Activated T-cell treated with anti-CD3 and anti-CD28 coated beads, Interleukin-2, amount 50 U/mL, for 48 hours (primary cell): Measurements from ENCODE around the gene NAV2.
"Not testable (repeated sequence)": the region's sequence is repeated elsewhere in the genome, so short reads cannot be mapped to it uniquely, and the experiment has no call there.

Experiments
- DNase-seq, 2 experiments: peaks; one replicate each; pipeline ENCODE4 v3.0.0-alpha.2; 2020

The NAV2 gene

GRCh38 chr11:20075627-20076026 is 363.0 kb downstream of the NAV2 start:
- no peak for DNase-seq

GRCh38 chr11:20078846-20079245 is 366.2 kb downstream of the NAV2 start:
- DNase-seq: no peak

- no peak for DNase-seq
Observed at GRCh38 chr11:20080032-20080685, 367.5 kb downstream of the NAV2 start.

GRCh38 chr11:20081336-20081735 is 368.7 kb downstream of the NAV2 start:
- no peak for DNase-seq

GRCh38 chr11:20083877-20084276 is 371.2 kb downstream of the NAV2 start:
- not testable (repeated sequence) for DNase-seq

GRCh38 chr11:20084921-20085814 is 372.5 kb downstream of the NAV2 start:
- no peak for DNase-seq

- DNase-seq: no peak
Observed at GRCh38 chr11:20085918-20086317, 373.3 kb downstream of the NAV2 start.

GRCh38 chr11:20087118-20087521 is 374.5 kb downstream of the NAV2 start:
- DNase-seq: no peak

- DNase-seq: no peak
Observed at GRCh38 chr11:20088397-20089225, 376.0 kb downstream of the NAV2 start.

GRCh38 chr11:20089367-20089766 is 376.7 kb downstream of the NAV2 start:
- no peak for DNase-seq

GRCh38 chr11:20089796-20090653 is 377.4 kb downstream of the NAV2 start:
- DNase-seq: no peak

GRCh38 chr11:20090654-20091374 is 378.2 kb downstream of the NAV2 start:
- no peak for DNase-seq

- no peak for DNase-seq
Observed at GRCh38 chr11:20093775-20094174, 381.1 kb downstream of the NAV2 start.

GRCh38 chr11:20095189-20095588 is 382.6 kb downstream of the NAV2 start:
- no peak for DNase-seq

- DNase-seq: no peak
Observed at GRCh38 chr11:20097319-20098221, 384.9 kb downstream of the NAV2 start.

- no peak for DNase-seq
Observed at GRCh38 chr11:20099527-20099926, 386.9 kb downstream of the NAV2 start.

GRCh38 chr11:20102397-20102796 is 389.8 kb downstream of the NAV2 start:
- DNase-seq: no peak

GRCh38 chr11:20103281-20103680 is 390.6 kb downstream of the NAV2 start:
- DNase-seq: no peak

GRCh38 chr11:20105427-20105826 is 392.8 kb downstream of the NAV2 start:
- DNase-seq: no peak

GRCh38 chr11:20109731-20110445 is 397.3 kb downstream of the NAV2 start:
- DNase-seq: no peak
